ENCODE data around the gene SLC6A2.

DNA sequence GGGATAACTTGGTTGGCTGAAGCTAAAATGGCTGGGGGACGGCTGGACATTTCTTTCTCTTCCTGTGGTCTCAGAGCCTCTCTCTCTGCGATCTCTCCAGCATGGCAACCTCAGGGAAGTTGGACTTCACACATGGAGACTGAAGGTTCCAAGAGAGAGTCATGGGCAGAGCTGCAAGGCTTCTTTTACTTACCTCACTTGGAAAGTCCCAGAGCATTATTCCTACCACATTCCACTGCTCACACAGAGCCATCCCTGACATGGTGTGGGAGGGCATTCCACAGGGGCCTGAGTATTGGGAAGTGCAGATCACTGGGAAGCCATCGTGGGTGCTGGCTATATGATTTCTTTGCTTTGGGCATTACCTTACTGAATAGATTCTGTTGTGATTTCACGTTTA, 9.8 kb upstream of the SLC6A2 start:
- TF ChIP-seq CTCF (IDR thresholded peaks at IDR 0.05) (no peak), POLR2A (IDR thresholded peaks at IDR 0.05) (no peak), POLR2AphosphoS5 (IDR thresholded peaks at IDR 0.05) (no peak), EP300 (IDR thresholded peaks at IDR 0.05; ENCODE audit: low read depth) (no peak)

All from transverse colon (tissue), 4 donors.